Mammary epithelial cell (primary cell): ENCODE measurements around the gene ZNF503.

Experiments used
- CTCF ChIP-seq, 2 donors: IDR thresholded peaks in 1 of 2; conservative IDR thresholded peaks in 1 of 2; 2 replicates each; pipeline ENCODE4 v1.5.1; 2011 to 2012; ENCODE audit warnings: inconsistent platforms in 2 of 2, low read length in 2 of 2, mild to moderate bottlenecking in 2 of 2, control low read depth in 1 of 2, low read depth in 1 of 2; ENCODE audit not compliant: insufficient read depth in 1 of 2; ENCODE audit errors: extremely low read depth in 1 of 2
- EZH2 ChIP-seq: IDR thresholded peaks from 2 replicates; pipeline ENCODE4 v1.6.1; 2012; ENCODE audit warnings: low read length, inconsistent platforms, borderline replicate concordance

GRCh38 chr10:75432763-75433162, 31.2 kb upstream of the ZNF503 start:
- TF ChIP-seq CTCF (conservative IDR thresholded peaks at IDR 0.05 in 1 of 2, IDR thresholded peaks at IDR 0.05 in 1 of 2; ENCODE audit: extremely low read depth in 1 of 2, insufficient read depth in 1 of 2, low read depth in 1 of 2, low read length in 2 of 2) = no peak
- TF ChIP-seq EZH2 = no peak
